GM18909 (cell line): ENCODE results near the gene TVP23B.
"Not testable (repeated sequence)": the region's sequence is repeated elsewhere in the genome, so short reads cannot be mapped to it uniquely, and the experiment has no call there.

Experiments used
- ATAC-seq: cut with Tn5 transposase; IDR thresholded peaks from one replicate; pipeline ENCODE4 v1.9.1; 2021; ENCODE audit warnings: mild to moderate bottlenecking; ENCODE audit not compliant: unreplicated experiment, poor library complexity

Gene TVP23B

GRCh38 chr17:18786890-18787289 is 5.9 kb downstream of the TVP23B start:
- not testable (repeated sequence) for ATAC-seq

GRCh38 chr17:18791402-18791801 is 10.4 kb downstream of the TVP23B start:
- ATAC-seq = peak; percentile 61

- not testable (repeated sequence) for ATAC-seq
These were observed 13.9 kb downstream of the TVP23B start for GRCh38 chr17:18794841-18795240.

GRCh38 chr17:18796887-18797286 is 15.9 kb downstream of the TVP23B start:
- ATAC-seq = not testable (repeated sequence)

GRCh38 chr17:18803458-18804245 is 22.7 kb downstream of the TVP23B start:
- ATAC-seq = not testable (repeated sequence)

- ATAC-seq = not testable (repeated sequence)
These were observed 34.9 kb downstream of the TVP23B start for GRCh38 chr17:18815924-18816323.

GRCh38 chr17:18816489-18817371 is 35.7 kb downstream of the TVP23B start:
- ATAC-seq = not testable (repeated sequence)

- ATAC-seq = not testable (repeated sequence)
These were observed 40.4 kb downstream of the TVP23B start for GRCh38 chr17:18821430-18821829.

GRCh38 chr17:18827613-18828012 is 46.6 kb downstream of the TVP23B start:
- not testable (repeated sequence) for ATAC-seq

- ATAC-seq = no peak
These were observed 67.5 kb downstream of the TVP23B start for GRCh38 chr17:18848501-18848900.

- ATAC-seq = no peak
These were observed 69.7 kb downstream of the TVP23B start for GRCh38 chr17:18850679-18851078.

- ATAC-seq = no peak
These were observed 70.2 kb downstream of the TVP23B start for GRCh38 chr17:18851201-18851600.

- no peak for ATAC-seq
These were observed 74.0 kb downstream of the TVP23B start for GRCh38 chr17:18854956-18855355.

GRCh38 chr17:18855831-18856569 is 75.0 kb downstream of the TVP23B start:
- peak; percentile 68 for ATAC-seq
